ENCODE results near the gene MAGI2. TPM values are rescaled to one million over a fixed set of nuclear protein-coding genes. Genes with fewer than 3 reads are reported as not detected.

Gene MAGI2
- total and polyA plus RNA-seq, 2 experiments from 2014 or later, result 10.4 to 26.4 TPM

DNA sequence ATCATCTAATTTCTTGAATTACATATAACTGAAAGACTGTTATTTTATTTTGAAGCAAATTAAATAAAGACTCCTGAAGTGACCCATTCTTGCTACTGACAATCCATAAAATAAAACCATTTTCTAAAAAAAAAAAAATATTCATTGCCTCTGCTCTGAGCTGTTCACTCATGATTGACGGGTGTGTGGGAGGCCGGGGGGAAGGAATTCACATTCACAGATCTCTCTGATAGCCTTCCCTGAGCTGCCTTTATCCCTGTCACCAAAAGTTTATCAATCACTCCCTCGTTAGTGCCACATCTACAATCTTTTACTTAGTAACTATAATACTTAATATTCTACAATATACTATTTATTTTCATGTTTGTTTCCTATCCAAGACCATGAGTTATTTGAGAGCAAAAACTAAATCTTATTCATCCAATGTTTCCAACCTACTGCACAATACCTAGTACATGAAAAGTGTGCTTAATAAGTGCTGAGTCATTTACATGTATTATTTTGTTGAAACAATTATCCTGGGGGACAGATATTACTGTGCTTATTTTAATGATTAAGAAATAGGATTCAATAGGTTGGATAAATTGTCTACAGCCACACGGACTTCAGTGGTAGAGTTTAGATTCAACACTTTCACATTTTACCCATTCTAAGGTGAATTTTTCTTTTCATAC lies 1036.2 kb downstream of the MAGI2 start (continued):
- TF ChIP-seq REST (IDR thresholded peaks at IDR 0.05; ENCODE audit: unreplicated experiment) (no peak), CREB1 (CRISPR knock-in tag; IDR thresholded peaks at IDR 0.05; ENCODE audit: low read depth) (no peak)

- Histone ChIP-seq H3K4me2 (no peak overlapping the region), H3K27ac (ENCODE audit: low read depth) (no peak overlapping the region), H3K36me3 (ENCODE audit: insufficient read depth) (no peaks in the 10 kb centered on the region), H4K20me1 (replicated peaks; ENCODE audit: insufficient read depth) (no peaks in the 10 kb centered on the region), H3F3A (replicated peaks; ENCODE audit: low read depth) (no peaks in the 10 kb centered on the region), H2AFZ (no peak overlapping the region), H3K4me1 (ENCODE audit: insufficient read depth) (no peaks in the 10 kb centered on the region), H3K4me3 (no peak overlapping the region), H3K27me3 (ENCODE audit: insufficient read depth) (no peaks in the 10 kb centered on the region), H3K79me2 (replicated peaks; ENCODE audit: insufficient read depth) (no peaks in the 10 kb centered on the region), H3K9me2 (ENCODE audit: insufficient read depth) (no peaks in the 10 kb centered on the region)
- peaks cover 4% of the 10 kb centered on the region for H3K27me3 Mint-ChIP-seq (ENCODE audit: insufficient read depth, low read depth, poor library complexity)
- H3K4me3 Mint-ChIP-seq, result no peak overlapping the region
- no peaks in the 10 kb centered on the region for H3K9me3 Mint-ChIP-seq
- H3K36me3 Mint-ChIP-seq (ENCODE audit: low read depth), result peaks cover 7% of the 10 kb centered on the region; the same call in 2 of the 3 replicates
- no peak for ATAC-seq
- DNase-seq (ENCODE audit: low spot score), result no peak
- no peak overlapping the region for H3K27ac Mint-ChIP-seq
- peaks cover 10% of the 10 kb centered on the region for H3K4me1 Mint-ChIP-seq
- TF ChIP-seq EZH2phosphoT487 (IDR thresholded peaks at IDR 0.05; ENCODE audit: unreplicated experiment), result no peak
- no peak for TF ChIP-seq ZNF114 (CRISPR knock-in tag; IDR thresholded peaks at IDR 0.05)
- no peak for TF ChIP-seq JUNB (IDR thresholded peaks at IDR 0.05; ENCODE audit: unreplicated experiment)
- no peak for TF ChIP-seq ZNF331 (CRISPR knock-in tag; IDR thresholded peaks at IDR 0.05; ENCODE audit: low read depth)
- TF ChIP-seq, protein P1, sequence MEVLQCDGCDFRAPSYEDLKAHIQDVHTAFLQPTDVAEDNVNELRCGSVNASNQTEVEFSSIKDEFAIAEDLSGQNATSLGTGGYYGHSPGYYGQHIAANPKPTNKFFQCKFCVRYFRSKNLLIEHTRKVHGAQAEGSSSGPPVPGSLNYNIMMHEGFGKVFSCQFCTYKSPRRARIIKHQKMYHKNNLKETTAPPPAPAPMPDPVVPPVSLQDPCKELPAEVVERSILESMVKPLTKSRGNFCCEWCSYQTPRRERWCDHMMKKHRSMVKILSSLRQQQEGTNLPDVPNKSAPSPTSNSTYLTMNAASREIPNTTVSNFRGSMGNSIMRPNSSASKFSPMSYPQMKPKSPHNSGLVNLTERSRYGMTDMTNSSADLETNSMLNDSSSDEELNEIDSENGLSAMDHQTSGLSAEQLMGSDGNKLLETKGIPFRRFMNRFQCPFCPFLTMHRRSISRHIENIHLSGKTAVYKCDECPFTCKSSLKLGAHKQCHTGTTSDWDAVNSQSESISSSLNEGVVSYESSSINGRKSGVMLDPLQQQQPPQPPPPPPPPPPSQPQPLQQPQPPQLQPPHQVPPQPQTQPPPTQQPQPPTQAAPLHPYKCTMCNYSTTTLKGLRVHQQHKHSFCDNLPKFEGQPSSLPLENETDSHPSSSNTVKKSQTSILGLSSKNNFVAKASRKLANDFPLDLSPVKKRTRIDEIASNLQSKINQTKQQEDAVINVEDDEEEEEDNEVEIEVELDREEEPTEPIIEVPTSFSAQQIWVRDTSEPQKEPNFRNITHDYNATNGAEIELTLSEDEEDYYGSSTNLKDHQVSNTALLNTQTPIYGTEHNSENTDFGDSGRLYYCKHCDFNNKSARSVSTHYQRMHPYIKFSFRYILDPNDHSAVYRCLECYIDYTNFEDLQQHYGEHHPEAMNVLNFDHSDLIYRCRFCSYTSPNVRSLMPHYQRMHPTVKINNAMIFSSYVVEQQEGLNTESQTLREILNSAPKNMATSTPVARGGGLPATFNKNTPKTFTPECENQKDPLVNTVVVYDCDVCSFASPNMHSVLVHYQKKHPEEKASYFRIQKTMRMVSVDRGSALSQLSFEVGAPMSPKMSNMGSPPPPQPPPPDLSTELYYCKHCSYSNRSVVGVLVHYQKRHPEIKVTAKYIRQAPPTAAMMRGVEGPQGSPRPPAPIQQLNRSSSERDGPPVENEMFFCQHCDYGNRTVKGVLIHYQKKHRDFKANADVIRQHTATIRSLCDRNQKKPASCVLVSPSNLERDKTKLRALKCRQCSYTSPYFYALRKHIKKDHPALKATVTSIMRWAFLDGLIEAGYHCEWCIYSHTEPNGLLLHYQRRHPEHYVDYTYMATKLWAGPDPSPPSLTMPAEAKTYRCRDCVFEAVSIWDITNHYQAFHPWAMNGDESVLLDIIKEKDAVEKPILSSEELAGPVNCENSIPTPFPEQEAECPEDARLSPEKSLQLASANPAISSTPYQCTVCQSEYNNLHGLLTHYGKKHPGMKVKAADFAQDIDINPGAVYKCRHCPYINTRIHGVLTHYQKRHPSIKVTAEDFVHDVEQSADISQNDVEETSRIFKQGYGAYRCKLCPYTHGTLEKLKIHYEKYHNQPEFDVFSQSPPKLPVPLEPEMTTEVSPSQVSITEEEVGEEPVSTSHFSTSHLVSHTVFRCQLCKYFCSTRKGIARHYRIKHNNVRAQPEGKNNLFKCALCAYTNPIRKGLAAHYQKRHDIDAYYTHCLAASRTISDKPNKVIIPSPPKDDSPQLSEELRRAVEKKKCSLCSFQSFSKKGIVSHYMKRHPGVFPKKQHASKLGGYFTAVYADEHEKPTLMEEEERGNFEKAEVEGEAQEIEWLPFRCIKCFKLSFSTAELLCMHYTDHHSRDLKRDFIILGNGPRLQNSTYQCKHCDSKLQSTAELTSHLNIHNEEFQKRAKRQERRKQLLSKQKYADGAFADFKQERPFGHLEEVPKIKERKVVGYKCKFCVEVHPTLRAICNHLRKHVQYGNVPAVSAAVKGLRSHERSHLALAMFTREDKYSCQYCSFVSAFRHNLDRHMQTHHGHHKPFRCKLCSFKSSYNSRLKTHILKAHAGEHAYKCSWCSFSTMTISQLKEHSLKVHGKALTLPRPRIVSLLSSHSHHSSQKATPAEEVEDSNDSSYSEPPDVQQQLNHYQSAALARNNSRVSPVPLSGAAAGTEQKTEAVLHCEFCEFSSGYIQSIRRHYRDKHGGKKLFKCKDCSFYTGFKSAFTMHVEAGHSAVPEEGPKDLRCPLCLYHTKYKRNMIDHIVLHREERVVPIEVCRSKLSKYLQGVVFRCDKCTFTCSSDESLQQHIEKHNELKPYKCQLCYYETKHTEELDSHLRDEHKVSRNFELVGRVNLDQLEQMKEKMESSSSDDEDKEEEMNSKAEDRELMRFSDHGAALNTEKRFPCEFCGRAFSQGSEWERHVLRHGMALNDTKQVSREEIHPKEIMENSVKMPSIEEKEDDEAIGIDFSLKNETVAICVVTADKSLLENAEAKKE (CRISPR knock-in tag; IDR thresholded peaks at IDR 0.05), result no peak
- no peak for TF ChIP-seq POLR2AphosphoS5 (IDR thresholded peaks at IDR 0.05; ENCODE audit: low read depth)
- TF ChIP-seq, protein P2, sequence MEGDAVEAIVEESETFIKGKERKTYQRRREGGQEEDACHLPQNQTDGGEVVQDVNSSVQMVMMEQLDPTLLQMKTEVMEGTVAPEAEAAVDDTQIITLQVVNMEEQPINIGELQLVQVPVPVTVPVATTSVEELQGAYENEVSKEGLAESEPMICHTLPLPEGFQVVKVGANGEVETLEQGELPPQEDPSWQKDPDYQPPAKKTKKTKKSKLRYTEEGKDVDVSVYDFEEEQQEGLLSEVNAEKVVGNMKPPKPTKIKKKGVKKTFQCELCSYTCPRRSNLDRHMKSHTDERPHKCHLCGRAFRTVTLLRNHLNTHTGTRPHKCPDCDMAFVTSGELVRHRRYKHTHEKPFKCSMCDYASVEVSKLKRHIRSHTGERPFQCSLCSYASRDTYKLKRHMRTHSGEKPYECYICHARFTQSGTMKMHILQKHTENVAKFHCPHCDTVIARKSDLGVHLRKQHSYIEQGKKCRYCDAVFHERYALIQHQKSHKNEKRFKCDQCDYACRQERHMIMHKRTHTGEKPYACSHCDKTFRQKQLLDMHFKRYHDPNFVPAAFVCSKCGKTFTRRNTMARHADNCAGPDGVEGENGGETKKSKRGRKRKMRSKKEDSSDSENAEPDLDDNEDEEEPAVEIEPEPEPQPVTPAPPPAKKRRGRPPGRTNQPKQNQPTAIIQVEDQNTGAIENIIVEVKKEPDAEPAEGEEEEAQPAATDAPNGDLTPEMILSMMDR (conservative IDR thresholded peaks at IDR 0.05; ENCODE audit: low read depth in 2 of 2), result no peak
- no peak for TF ChIP-seq EZH2 (IDR thresholded peaks at IDR 0.05; ENCODE audit: low read depth, unreplicated experiment)
- TF ChIP-seq ETS1 (IDR thresholded peaks at IDR 0.05), result no peak
- no peak for TF ChIP-seq NANOG (IDR thresholded peaks at IDR 0.05; ENCODE audit: borderline replicate concordance)
- no peak for TF ChIP-seq STAT1 (IDR thresholded peaks at IDR 0.05; ENCODE audit: unreplicated experiment)
- no peak for TF ChIP-seq CREB1 (CRISPR knock-in tag; IDR thresholded peaks at IDR 0.05; ENCODE audit: low read depth)
Measured at GRCh38 chr7:78413568-78413967, 1039.9 kb downstream of the MAGI2 start.
